GM21619 (cell line): ENCODE data around the gene TUBB4B.
A peak's percentile ranks its signal among the peaks of the same experiment; 100 is the strongest.

ENCODE experiments used
- ATAC-seq: cut with Tn5 transposase; IDR thresholded peaks from one replicate; pipeline ENCODE4 v1.9.1; 2021; ENCODE audit not compliant: unreplicated experiment

Gene TUBB4B

DNA sequence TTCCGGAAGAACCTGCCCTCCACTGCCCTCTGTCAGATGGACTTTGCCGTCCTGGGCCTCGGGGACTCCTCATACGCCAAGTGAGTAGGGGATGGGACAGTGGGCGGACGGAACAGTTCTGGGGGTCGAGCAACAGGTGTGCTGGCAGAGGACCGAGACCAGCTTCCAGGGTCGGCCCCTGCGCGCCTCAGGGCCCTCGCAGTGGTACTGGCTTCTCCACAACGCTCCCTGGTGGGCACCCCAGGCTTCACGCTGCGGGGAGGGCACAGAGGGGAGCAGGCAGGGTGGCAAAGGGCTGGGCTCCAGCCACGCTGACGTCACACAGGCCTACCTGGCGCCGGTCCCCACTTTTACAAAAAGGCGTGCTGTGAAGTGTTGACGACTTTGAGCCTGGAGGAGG, 28.6 kb upstream of the TUBB4B start:
- no peak for ATAC-seq

DNA sequence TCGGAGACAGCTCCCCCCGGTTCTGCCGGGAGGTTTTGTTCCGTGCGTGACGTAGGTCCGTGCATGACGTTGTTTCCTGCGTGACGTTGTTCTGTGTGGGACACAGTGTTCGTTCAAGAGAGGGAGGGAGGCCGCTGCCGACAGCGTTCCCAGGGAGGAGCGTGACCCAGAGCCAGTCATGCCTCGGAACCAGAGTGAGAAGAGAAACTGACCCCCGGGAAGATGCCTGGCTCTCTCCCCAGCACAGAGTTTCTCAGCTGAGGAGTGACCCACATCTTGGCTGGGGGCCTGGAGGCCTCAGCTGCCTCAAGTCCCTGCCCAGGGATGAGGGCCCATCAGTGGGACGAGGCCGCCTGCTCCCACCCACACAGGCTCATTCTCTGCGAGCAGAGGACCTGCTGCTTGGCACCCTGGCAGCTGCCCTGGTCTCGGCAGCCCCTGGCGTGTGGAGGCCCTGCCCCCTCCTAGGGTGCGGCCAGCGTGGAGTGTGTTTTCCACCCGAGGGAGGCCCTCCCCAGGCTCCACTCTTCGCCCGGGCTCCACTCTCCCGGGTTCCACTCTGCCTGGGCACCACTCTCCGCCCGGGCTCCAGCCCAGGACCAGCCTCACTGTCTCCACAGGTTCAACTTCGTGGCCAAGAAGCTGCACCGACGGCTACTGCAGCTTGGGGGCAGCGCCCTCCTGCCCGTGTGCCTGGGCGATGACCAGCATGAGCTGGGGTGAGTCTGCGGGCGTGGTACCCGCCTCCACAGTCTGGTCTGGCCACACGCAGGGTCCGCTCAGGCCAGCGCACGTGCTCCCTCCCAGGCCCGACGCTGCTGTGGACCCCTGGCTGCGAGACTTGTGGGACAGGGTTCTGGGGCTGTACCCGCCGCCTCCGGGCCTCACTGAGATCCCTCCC, 27.7 kb upstream of the TUBB4B start:
- ATAC-seq, result no peak

DNA sequence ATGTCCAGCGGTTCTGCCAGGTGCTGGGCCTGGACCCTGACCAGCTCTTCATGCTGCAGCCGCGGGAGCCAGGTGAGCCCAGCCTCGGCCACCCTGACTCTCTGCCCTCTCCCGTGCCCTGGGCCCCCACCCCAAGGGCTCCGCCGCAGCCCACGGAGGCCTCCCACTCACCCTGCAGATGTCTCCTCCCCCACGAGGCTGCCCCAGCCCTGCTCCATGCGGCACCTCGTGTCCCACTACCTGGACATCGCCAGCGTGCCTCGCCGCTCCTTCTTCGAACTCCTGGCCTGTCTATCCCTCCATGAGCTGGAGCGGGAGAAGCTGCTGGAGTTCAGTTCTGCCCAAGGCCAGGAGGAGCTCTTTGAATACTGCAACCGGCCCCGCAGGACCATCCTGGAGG, 26.5 kb upstream of the TUBB4B start:
- ATAC-seq, result no peak

DNA sequence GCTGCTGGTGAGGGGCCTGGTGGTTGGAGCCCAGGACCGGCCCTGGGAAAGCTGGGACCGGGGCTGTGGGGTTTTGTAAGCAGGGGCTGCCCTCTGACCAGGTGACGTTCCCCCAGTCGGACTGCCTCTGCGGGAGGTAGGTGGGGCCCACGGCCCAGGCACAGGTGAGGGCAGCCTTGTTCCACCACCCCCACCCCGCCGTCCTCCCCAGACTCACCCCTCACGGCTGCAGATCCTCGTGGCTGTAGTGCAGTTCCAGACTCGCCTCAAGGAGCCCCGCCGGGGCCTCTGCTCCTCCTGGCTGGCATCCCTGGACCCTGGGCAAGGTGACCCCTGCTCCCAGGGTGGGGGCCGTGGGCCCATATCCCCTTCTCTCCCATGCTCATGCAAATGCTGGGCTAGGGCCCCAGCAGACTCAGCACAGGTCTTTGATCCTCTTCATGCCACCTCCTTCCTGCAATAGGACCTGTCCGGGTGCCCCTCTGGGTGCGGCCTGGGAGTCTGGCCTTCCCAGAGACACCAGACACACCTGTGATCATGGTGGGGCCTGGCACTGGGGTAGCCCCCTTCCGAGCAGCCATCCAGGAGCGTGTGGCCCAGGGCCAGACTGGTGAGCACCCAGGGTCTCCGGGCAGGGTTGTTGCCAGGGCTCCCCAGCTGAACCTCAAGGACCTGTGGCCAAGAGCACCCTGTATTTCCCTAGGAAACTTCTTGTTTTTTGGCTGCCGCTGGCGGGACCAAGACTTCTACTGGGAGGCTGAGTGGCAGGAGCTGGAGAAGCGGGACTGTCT, 25.7 kb upstream of the TUBB4B start:
- no peak for ATAC-seq

DNA sequence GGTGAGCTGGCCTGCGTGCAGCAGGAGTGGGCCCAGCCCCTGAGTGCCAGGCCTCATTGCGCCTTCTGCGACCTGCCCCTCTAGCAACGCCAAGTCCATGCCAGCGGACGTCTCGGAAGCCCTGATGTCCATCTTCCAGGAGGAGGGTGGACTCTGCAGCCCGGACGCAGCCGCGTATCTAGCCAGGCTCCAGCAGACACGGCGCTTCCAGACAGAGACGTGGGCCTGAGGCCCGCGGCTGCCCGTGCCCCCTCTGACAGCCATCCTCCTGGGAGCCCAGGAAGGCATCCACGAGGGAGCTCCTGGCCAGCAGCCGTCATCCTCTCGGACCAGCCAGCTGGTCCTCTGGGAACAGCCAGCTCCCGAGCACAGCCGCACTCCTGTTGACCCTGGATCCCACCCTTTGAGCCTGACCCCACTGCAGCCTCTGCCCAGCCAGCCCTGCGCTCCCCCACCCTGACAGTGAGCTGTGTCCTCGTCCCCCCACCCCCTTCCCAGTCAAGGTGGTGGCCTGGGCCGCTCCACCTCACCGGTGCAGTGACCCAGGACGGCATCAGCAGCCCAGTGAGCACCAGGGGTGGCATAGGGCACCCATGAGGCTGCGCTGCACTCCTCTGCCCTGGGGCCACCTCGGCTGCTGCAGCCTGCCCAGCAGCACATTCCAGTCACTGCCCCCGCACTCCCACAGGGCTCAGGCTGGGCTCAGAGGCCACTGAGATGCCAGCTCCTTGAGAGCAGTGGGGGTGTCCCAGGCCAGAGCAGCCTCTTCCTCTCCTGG, 24.7 kb upstream of the TUBB4B start:
- ATAC-seq, result no peak

DNA sequence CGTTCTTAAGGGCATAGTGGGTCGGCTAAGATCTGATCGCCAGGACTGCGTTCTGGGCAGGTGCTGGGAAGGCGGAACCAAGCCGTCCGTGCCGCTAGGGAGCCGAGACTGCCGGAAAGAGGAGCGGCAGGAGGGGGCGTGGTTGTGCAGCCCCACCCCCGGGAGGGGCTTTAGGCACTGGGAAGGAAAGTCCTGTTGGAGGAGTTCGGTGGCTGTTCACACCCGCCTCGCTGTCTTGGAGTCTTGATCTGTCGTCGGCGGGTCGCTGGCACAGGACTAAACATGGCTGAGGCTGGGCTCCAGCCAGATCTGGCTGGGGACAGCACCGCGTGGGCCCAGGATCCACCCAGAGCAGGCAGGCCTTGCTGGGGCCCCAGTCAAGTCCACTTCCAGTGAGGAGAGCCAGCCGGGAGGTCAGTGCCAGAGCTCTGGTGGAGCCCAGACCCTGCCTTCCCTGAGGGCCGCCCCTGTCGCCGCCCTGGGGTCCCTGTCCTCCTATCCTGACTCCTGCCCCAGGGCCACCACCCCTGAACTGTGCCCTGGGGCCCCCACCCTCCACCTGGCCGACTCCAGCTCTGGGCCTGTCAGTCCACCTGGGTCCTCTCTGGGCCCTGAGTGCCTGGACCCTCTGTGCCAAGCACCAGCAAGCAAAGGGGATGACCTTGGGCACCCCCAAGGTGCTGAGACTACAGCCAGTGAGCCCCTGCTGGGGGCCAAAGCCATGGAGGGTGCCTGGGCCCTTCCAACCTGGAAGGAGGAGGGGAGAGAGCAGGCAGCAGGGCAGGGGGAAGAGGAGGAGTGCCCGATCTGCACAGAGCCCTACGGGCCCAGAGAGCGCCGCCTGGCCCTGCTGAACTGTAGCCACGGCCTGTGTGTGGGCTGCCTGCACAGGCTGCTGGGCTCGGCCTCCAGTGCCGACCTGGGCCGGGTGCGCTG, 23.5 kb upstream of the TUBB4B start:
- ATAC-seq, result no peak

DNA sequence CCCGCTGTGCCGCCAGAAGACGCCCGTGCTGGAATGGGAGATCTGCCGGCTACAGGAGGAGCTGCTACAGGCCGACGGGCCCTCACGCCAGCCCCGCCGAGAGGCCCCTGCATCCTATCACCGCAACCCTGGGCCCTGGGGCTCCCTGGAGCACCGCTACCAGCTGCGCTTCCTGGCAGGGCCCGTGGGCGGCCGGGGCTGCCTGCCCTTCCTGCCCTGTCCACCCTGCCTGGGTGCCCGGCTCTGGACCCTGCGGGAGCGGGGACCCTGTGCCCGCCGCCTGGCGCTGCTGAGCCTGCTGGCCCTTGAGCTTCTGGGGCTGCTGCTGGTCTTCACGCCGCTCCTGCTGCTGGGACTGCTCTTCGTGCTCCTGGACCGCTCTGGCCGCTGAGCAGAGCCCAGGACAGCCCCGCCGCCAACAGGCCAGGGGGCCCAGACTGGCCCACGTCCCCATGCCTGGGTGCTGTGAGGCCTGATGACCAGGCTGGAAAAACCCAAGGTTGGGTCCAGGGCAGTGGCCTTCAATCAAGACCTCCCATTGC, 22.8 kb upstream of the TUBB4B start:
- ATAC-seq, result no peak

DNA sequence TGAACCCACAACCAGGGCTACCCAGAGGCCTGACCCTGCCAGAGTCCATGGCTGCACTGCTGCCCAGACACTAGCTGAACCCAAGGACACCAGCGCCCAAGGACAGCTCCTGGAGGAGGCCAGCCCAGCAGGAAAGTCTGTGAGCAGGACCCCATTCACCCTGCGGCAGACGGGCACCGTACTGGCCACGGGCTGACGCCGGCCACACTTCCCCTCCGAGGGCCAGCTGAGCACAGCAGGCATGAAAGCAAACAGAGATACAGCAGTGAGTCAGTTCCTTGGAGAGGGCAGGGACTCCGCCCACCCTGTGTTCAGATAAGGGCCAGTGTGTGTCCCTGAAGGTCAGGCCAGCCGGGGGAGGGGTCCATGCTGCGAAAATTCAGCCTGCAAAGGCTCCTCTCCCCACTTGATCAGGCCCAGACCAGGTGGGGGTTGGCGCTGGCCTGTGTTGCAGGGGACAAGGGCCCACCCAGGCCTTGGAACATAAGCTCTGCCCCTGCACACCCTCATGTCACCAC, 22.3 kb upstream of the TUBB4B start:
- ATAC-seq, result no peak

DNA sequence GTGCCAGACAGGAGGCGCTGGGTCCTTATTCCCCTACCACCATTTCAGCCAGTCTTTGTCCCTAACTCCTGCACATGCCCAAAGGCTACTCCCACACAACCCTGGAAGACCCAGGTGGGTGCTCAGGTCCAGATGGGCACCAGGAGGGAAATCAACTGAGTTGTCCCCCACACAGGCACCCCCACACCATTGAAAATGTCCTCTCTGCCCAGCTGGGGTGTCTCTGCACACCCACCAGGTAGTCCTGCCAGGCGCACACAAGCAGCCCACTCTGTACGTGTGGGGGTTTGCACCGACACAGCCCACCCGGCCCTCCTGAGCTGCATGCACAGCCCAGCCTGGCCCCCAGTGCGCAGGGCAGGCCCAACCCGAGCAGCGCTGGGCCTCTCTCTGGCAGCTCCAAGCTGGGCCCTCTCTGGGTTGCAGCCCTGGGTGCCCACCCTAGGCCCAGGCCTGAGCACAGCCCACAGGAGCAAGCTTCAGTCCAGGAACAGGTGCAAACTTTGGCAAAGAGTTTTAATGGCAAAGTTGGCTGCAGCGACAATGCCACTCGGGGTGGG, 21.2 kb upstream of the TUBB4B start:
- no peak for ATAC-seq

DNA sequence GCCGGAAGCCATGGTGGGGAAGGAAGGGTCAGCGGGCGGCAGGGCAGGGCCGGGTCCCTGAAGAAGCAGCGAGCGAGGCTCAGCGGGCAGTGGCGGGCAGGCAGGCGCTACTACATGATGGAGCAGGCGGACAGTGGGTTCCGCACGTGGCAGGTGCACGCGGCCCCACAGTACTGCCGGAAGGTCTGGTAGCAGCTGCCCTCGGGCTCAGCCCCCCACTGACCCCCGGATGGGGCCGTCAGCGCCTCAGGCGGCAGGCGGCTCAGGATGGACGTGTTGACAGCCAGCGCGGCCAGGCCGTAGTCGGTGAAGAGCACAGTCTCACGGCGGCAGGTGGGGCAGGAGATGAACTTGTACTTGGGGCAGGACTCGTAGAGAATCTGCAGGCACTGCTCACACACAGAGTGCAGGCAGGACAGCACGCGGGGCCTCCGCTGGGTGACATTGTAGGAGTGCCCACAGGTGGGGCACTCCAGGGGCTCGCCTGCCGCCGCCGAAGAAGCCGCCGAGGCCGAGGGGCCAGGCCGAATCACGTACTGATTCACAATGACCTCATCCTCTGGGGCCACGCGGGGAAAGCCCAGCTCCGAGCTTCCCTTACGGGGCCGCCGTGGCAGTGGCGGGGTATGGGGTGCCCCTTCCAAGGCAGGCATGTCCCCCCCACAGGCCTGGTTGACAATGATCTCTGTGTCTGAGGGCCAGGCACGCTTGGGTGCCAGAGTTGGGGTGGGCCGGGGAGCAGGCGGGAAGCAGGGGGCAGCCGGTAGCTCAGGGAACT, 20.6 kb upstream of the TUBB4B start:
- ATAC-seq, result no peak

DNA sequence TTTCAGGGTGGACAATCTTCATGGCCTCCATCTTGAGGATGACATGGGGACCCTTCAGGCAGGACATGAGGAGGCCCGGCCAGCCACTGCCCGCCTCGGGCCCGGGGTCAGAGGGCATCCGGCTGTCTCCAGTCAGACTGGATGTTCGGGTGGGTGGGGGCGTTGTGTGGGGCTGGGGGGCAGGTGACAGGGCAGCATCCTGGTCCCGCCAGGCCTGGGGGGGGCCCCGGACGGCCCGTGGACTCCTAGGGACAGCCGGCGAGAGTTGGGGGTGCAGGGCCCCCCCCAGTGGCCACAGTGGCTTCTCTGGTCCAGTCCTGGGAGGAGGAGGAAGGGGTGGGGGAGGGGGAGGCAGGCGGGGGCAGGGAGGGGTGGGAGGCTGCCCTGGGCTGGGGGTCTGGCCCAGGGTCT, 20.0 kb upstream of the TUBB4B start:
- no peak for ATAC-seq

DNA sequence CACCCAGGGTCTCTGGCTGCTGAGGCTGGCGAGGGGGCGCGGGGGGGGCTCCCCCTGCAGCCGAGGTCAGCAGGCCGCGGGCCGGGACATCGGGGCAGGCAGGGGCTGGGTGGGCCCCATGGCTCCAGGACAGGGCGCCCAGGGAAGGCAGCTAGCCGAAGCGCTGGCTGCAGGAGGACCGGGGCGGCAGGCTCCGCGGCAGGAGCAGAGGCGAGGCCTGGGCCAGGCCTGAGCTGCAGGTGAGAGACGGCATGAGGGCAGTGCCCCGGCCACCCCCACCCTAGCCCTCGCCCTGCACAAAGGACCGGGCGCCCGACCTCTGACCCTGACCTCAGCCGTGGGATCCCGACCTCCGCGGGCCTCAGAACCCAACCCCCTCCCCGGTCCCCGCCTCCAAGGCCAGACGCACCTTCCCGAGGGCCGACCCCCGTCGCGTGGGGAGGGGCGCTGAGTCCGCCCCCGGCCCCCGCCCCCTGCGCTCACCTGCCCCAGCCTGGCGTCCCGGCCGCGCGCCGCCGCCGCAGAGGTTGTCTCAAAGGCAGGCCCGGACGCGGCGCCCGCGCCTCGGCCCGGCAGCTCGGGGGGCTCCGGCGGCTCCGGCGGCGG, 19.5 kb upstream of the TUBB4B start:
- ATAC-seq, result no peak

DNA sequence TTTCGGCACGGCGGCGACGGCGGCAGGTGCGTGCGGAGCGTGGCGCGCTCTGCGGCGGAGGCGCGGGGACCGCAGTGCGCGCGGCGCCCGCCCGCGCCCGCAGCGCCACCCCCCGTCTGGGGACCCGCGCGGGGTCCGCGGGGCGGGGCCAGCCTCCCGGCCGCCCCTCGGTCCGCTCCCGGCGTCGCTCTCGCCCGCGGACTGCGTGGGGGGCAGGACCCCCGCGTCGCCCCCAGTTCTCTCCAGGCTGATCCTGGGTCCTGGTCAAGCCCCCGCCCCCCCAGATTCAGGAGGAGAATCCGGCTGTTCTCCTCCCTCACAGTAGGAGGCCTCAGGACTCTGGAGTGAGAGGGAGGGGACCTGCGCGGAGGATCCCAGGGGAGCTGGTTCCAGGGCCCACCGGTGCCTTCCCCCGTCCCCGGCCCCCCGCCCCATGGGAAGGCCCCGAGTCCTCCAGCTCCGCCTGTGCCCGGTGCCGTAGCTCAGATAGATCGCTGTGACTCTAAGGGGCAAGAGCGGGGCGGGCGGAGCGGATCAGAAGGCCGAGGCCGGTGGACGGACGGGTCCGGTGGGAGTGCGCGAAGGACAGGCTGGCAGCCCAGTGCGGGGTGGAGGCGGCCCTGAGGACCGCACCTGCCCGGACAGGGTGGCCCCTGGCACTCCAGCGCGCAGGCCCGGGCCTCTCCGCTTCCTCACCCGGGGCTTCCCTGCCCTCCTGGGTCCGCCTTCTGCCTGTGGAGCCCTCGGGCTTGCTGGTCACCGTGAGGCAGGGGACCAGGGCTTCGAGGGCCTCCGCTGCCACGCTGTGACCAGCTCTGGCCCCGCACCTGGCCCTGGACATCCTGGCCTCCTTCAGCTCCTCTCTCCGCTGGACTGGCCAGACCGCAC, 18.7 kb upstream of the TUBB4B start, which contains the start of gene RNF208:
Gene RNF208 (minus strand): TSS at position 51 of the 888 bp plus-strand sequence. CDS start 1,028 bp downstream, outside the sequence.
- ATAC-seq, result peak; percentile 3

DNA sequence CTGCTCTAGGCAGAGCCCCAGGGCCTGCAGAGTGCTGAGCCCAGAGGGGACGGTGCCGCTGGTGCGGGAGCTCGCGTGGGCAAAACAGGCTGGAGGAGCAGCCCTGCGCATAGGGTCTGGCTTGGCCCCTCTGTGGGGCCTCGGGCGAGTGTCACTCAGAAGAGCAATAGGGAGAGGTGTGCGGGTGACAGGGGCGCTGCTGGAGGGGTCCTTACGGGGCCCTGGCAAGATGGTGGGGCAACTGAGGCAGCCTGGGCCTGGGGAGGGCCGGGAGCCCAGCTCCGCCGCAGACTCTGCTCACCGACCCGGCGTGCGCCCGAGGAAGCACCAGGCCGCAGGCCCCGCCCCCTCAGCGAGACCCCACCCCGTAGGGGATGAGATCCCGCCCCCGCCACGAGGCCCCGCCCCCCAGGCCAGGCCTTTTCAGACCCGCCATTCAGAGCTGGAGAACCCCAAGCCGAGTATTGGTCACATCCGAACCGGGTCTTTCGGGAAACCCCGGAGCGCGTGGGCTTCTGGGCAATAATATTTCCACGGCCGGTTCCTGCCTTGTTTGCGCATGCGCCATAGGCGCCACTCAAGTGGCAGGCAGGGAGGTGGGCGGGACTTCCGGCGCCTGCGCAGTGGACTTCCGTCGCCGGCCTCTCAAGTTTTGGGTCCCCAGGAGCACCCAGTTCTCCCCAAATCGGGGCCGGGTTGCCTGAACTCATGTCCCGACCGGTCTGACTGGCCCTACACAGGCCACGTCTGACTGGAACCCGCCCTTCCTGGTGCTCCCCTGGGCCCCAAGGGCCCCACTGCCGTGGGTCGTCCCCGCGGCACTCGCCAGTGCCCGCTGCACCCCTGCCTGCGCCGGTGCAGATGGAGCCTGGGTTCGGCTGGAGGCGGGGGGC, 17.8 kb upstream of the TUBB4B start:
- ATAC-seq, result peak; percentile 64

DNA sequence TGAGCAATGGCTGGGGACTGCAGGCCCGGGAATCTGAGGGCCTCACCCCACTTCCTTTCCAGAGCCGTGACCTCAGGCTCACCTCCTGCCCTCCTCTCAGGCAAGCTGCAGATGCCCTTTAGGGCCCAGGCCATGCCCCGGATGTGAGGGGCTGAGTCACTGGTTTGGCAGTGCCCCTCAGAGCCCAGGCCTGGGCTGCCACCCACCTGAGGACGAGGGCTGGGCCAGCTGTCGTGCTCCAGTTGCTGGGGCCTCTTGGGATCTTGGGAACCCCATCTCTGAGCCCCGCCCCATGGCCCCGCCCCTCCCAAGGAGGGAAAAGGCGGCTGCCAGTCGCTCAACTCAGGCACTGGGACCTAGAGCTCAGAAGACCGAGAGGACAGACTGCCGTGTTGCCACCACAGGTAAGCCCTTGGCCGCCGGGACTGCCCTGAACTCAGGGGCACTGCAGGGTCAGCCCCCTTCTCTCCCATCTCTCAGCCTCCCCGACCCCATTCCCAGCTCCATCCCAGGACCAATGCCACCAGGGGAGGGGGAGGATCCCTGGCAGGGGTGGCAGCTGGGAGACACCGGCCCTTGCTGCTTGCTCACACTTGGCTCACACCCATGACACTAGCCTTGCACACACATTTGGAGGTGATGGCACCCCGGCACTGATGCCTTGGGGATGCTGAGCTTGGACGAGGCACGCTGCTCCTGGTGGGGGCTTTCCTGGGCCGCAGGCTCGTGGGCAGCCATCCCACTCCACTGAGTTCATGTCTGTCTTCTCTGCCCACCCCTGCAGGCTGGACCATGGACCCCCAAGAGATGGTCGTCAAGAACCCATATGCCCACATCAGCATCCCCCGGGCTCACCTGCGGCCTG, 16.0 kb upstream of the TUBB4B start, which contains the start of gene CYSRT1:
Gene CYSRT1 (plus strand): TSS at position 345 of the 865 bp plus-strand sequence. CDS start 448 bp downstream, at position 793.
- ATAC-seq, result no peak
